KBM-7 (cell line): ENCODE results near the gene EFHD1.

Experiments used
- DNase-seq: peaks from one replicate; pipeline ENCODE4 v3.0.0-alpha.2; 2015
- in situ Hi-C: fragments of 300-500 bp; cut with MboI; formaldehyde crosslinking; loops from 2 replicates; pipeline ENCODE4 v1.14.3; 2020; ENCODE audit warnings: low sequenced_read_pairs, low pct_unique_long_range_greater_than_20kb, mixed read lengths

The EFHD1 gene

GRCh38 chr2:232721882-232722281, 88.5 kb downstream of the EFHD1 start:
- DNase-seq = peak; percentile 20
- in situ Hi-C loops = no loop called here

GRCh38 chr2:232723027-232723426, 89.6 kb downstream of the EFHD1 start:
- in situ Hi-C loops = no loop called here
- DNase-seq = no peak

GRCh38 chr2:232728785-232729184, 95.4 kb downstream of the EFHD1 start:
- no peak for DNase-seq
- in situ Hi-C loops = no loop called here

- DNase-seq = no peak
- in situ Hi-C loops = no loop called here
These were observed 98.1 kb downstream of the EFHD1 start for GRCh38 chr2:232731470-232731869.
